HL-60/S4 treated with phorbol 12-myristate 13-acetate at 8.2 ng/mL for 4 days and 3 days (cell line): ENCODE measurements around the gene CLEC7A.

Source experiments
- in situ Hi-C: fragments of 300-500 bp; cut with MboI; formaldehyde crosslinking; loops from 2 replicates; pipeline ENCODE4 v1.15.0; 2022; ENCODE audit warnings: low sequenced_read_pairs

Gene CLEC7A

DNA sequence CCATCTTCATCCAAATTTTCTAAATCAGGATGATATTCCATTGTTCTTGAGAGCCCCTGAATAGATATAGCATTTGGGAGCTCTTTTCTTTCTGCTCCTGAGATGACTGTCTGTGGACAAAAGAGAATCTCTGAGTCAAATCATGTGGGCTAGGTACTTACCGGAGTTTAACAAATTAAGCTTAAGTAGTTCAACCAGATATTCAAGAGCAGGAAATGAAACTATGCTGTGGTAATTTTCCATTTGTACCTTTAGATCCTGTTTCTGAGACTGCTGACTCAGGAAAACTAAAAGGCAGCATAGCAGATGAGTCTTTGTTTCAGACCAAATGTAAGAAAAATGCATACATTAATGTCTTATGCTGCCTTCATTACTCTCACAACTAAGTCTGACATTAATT lies at the start of gene CLEC7A:
Gene CLEC7A, minus strand, starts transcription at position 158 of the 400 bp plus-strand sequence. Its CDS starts 117 bp downstream, at position 41.
- in situ Hi-C loops, result loop anchor here (25.0 kb wide), 1 partner anchor 318 kb away; no protein-coding TSS in a partner anchor

- in situ Hi-C loops, result no loop called here
These were observed 49.8 kb upstream of the CLEC7A start for GRCh38 chr12:10179776-10180181.

- in situ Hi-C loops, result no loop called here
These were observed 48.8 kb upstream of the CLEC7A start, which contains the start of gene TMEM52B for GRCh38 chr12:10178821-10179220. Gene TMEM52B (plus strand): TSS chr12:10179032. CDS start chr12:10179575, 543 bp downstream.

DNA sequence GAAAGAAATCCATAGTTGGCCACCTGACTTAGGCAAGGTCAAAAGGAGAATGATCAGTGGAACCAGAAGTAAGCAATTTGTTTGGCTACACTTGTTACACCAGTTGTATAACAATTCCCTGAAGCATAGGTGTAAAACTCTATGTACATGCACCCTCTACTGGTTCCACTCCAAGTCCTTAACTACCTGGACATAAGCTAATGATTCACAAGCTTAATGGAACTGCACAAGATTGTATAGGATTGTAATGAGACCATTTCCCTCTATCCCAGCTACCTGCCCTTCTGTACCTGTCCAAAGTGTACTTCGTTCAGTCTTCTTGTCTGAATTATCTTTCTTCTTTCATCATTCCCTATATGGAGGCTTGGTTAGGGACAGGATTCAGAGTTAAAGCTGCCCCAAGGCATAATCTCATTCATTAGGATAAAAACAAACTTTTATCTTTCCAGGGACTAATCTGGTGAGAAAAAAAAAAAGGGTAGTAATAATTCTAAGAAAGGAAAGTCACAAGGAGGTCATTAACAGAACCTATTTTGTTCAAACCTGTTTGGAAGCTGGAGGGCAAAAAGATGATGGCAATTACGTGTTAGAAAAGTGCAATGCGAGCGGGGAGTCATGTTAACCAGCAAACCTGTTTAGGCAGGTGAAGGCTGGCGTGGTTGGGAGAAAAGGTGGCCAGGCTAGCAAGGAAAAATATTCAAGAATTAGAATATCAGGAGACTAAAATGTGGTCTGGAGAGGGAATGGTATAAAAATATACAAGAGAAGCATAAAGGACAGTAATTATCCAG lies 46.0 kb upstream of the CLEC7A start:
- in situ Hi-C loops, result no loop called here

GRCh38 chr12:10174986-10175614 lies 45.1 kb upstream of the CLEC7A start:
- in situ Hi-C loops, result no loop called here

GRCh38 chr12:10171973-10172728 lies 42.2 kb upstream of the CLEC7A start, which contains the start of gene OLR1:
Gene OLR1 (minus strand): TSS chr12:10172132. CDS start chr12:10172077, 55 bp downstream.
- in situ Hi-C loops, result no loop called here

DNA sequence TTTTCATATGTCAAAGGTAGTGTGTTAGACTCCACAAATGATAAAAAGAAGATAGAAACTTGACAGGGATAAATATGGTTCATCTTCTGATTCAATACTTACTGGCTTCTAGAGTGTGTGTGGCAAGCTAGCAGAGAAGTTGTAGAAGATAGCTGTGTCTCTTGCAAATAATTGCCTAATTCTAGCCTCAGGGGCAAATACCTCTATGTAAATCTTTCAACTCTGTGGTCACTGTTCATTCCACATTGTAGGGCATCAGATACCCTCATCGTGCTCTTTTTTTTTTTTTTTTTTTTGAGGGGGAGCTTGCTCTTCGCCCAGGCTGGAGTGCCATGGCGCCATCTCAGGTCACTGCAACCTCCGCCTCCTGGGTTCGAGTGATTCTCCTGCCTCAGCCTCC lies 40.2 kb upstream of the CLEC7A start:
- in situ Hi-C loops, result no loop called here

GRCh38 chr12:10169104-10169503 lies 39.1 kb upstream of the CLEC7A start:
- in situ Hi-C loops, result no loop called here

- in situ Hi-C loops, result no loop called here
These were observed 37.6 kb upstream of the CLEC7A start for GRCh38 chr12:10167599-10167998.

DNA sequence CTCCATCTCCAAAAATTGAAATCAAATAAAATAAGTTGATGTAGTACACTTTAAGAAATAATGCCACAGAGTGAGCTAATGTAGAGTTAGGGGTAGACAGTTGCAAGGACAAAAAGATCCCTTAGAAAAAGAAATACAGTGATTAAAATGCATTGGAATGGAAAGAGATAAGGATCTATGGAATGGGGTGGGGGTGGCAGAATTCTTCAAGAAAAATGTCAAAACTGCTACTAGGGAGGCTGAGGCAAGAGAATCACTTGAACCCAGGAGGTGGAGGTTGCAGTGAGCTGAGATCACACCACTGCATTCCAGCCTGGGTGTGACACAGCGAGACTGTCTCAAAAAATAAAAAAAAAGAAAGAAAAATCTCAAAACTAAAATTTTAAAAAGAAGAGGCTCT lies 35.4 kb upstream of the CLEC7A start:
- in situ Hi-C loops, result no loop called here

- in situ Hi-C loops, result no loop called here
These were observed 33.1 kb upstream of the CLEC7A start for GRCh38 chr12:10163084-10163483.

GRCh38 chr12:10160617-10161385 lies 30.8 kb upstream of the CLEC7A start:
- in situ Hi-C loops, result no loop called here

- in situ Hi-C loops, result no loop called here
These were observed 29.3 kb upstream of the CLEC7A start for GRCh38 chr12:10159280-10159679.

- in situ Hi-C loops, result no loop called here
These were observed 28.4 kb upstream of the CLEC7A start for GRCh38 chr12:10158406-10158805.

DNA sequence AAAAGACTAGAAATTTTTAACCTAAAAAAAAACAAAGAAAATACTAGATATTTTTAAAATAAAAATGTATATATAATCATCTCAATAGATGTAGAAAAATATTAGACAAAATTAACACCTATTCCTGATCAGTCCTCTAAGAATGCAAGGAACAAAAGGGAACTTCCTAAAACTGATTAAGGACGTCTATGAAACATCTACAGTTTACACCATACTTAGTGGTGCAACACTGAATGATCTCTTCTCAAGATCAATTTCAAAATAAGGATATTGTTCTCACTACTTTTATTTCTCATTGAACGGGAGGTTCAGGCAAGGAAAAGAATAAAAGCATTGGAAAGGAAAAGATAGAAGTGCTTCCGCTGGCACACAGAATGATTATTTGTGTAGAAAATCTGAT lies 26.0 kb upstream of the CLEC7A start:
- in situ Hi-C loops, result no loop called here

DNA sequence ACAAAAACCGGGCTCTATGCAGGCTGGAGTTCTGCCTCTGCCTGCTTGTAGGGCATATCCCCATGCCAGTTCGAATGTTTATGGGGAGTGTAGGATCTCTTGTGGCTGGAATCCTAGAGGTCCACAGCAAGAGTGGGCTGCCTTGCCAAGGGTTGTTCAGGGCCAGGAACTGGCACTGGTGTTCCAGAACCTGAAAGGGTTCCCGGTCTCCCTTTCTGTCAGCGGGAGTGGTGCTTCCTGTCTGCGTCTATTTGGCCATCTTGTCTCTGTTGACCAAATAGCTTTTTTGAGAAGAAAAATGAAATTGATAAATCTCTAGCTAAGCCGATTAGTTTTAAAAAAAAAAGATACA lies 24.1 kb upstream of the CLEC7A start:
- in situ Hi-C loops, result no loop called here

DNA sequence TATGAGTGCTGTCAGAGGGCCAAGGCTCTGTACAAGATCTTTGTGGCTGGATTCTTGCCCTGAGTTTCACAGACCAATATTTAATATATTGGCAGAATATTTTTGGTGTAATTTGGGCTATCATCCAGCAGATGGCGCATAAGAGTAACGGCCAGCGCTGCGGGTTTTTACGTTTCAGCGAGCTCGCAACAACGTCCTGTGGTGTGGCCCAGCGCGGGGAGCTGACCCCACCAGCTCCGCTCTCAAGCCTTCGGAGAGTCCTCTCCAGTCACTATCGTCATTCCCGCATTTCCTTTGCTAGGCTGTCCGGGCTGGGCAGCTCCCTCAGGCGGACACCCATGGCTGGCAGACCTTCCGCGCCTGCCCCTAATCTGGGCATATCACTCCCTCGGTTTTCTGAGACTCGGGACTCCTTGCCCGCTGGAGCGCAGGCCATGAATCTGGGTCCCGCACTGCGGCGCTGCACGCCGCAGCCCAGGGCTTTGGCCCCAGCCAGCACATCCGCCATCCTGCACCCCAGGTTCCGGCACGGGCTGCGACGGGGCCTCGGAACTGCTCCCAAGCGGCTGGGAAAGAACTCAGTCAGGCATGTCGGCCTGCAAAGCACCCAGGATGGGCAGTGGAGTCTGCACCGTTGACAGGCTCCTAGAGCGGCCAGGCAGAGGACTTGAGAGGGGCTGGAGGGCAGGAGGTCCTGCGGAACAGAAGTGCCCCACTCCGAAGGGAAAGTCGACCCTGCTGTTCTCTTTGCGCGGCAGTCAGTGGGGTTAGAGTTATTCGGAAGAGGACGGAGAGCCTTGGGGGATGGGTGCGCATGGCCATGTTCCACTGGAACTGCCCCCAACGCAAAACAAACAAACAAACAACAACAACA lies 23.5 kb upstream of the CLEC7A start:
- in situ Hi-C loops, result no loop called here

- in situ Hi-C loops, result no loop called here
These were observed 21.6 kb upstream of the CLEC7A start for GRCh38 chr12:10151621-10152020.

DNA sequence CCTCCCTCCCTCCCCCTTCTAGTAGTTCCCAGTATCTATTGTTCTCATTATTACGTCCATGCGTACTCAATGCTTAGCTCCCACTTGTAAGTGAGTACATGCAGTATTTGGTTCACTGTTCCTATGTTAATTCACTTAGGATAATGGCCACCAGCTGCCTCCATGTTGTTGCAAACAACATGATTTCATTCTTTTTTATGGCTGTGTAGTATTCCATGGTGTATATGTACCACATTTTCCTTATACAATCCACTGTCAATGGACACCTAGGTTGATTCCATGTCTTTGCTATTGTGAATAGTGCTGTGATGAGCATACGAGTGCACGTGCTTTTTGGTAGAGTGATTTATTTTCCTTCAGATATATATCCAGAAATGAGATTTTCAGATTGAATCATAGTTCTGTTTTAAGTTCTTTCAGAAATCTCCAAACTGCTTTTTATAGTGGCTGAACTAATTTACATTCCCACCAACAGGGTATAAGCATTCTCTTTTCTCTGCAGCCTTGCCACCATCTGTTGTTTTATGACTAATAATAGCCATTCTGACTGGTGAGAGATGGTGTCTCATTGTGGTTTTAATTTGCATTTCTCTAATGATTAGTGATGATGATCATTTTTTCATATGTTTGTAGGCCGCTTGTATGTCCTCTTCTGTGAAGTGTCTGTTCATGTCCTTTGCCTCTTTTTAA lies 17.9 kb upstream of the CLEC7A start:
- in situ Hi-C loops, result loop anchor here (10.0 to 25.0 kb wide), 2 partner anchors 113 to 336 kb away; partner anchors contain the start of gene CLEC9A
